ENCODE results near the gene ARHGAP6.

DNA sequence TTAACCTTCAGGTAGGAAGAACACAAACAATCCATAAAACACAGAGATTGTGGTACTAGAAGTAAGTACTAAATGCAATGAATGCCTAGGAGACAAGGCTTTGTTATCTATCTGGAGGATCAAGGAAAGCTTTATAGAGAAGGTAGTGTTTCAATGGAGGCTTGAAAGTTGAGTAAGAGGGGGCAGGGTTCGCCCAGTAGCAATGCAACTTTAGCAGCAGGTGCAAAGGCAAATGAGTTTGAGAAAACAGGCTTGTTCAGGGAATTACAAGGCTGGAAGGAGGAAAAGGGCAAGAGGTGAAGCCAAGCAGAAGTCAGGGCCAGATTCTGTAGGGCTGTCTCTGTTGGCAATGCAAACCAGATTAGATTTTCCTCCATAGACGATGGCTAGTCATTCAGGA, 408.0 kb downstream of the ARHGAP6 start:
- TF ChIP-seq POLR2A (IDR thresholded peaks at IDR 0.05) (no peak), POLR2AphosphoS5 (IDR thresholded peaks at IDR 0.05) (no peak), EP300 (IDR thresholded peaks at IDR 0.05) (no peak)
- TF ChIP-seq, protein P1, sequence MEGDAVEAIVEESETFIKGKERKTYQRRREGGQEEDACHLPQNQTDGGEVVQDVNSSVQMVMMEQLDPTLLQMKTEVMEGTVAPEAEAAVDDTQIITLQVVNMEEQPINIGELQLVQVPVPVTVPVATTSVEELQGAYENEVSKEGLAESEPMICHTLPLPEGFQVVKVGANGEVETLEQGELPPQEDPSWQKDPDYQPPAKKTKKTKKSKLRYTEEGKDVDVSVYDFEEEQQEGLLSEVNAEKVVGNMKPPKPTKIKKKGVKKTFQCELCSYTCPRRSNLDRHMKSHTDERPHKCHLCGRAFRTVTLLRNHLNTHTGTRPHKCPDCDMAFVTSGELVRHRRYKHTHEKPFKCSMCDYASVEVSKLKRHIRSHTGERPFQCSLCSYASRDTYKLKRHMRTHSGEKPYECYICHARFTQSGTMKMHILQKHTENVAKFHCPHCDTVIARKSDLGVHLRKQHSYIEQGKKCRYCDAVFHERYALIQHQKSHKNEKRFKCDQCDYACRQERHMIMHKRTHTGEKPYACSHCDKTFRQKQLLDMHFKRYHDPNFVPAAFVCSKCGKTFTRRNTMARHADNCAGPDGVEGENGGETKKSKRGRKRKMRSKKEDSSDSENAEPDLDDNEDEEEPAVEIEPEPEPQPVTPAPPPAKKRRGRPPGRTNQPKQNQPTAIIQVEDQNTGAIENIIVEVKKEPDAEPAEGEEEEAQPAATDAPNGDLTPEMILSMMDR (IDR thresholded peaks at IDR 0.05): no peak

Data from upper lobe of left lung (tissue), 4 donors.